OCI-LY3 (cell line): Measurements from ENCODE around the gene FNBP1.

Experiments
- EZH2phosphoT487 ChIP-seq: fragments of 200-600 bp; shearing (Covaris generic); IDR thresholded peaks from 2 replicates; pipeline ENCODE4 v1.6.1; 2018; ENCODE audit warnings: antibody characterized with exemption, mixed run types, low read depth
- TF ChIP-seq, protein P1 (sequence below): fragments of 200-600, 300-600 bp; sonication (generic); IDR thresholded peaks from 2 replicates; pipeline ENCODE4 v1.5.1; 2014; ENCODE audit warnings: antibody characterized with exemption, low read length, low read depth

DNA sequence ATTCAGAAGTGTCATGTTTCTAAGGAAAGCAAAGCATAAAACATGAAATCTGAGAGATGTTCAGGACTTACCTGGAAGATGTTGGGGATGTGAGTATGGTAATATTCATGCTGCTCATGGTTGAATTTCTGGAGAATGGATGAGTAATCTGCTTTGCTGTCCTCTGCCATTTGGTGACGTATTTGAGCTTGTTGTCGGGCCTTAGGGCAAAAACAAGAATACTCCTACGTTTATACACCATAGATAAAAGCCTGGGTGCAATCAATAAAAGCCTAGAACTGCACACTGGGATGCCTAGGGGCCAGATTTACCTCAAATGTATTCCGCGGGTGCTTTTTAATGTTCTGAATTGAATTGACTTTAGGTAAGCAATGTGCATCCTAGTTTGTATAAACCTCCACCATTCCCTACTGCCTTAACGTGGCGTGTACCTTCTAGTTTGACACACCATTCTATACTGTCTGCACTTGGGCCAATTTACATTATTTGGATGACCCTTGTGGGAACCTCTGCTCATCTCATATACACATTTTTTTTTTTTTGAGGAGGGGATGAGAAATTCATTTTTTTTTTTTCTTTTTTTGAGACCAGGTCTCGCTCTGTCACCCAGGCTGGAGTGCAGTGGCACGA lies 113.4 kb downstream of the FNBP1 start:
- TF ChIP-seq, protein P1, sequence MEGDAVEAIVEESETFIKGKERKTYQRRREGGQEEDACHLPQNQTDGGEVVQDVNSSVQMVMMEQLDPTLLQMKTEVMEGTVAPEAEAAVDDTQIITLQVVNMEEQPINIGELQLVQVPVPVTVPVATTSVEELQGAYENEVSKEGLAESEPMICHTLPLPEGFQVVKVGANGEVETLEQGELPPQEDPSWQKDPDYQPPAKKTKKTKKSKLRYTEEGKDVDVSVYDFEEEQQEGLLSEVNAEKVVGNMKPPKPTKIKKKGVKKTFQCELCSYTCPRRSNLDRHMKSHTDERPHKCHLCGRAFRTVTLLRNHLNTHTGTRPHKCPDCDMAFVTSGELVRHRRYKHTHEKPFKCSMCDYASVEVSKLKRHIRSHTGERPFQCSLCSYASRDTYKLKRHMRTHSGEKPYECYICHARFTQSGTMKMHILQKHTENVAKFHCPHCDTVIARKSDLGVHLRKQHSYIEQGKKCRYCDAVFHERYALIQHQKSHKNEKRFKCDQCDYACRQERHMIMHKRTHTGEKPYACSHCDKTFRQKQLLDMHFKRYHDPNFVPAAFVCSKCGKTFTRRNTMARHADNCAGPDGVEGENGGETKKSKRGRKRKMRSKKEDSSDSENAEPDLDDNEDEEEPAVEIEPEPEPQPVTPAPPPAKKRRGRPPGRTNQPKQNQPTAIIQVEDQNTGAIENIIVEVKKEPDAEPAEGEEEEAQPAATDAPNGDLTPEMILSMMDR = no peak
- TF ChIP-seq EZH2phosphoT487 = no peak
